Measurements from ENCODE around the gene CAMTA1. TPM values are rescaled to one million over a fixed set of nuclear protein-coding genes. Genes with fewer than 3 reads are reported as not detected.

The CAMTA1 gene
- total RNA-seq, 6 experiments from 2014 or later = 78.1 to 96.6 (median 86.1) TPM

- Mint-ChIP-seq H3K27ac (no peak overlapping the region), H3K27me3 (ENCODE audit: insufficient read depth) (peaks cover 37% of the 10 kb centered on the region), H3K36me3 (ENCODE audit: low read depth) (no peaks in the 10 kb centered on the region), H3K4me1 (ENCODE audit: low read depth) (no peaks in the 10 kb centered on the region), H3K9me3 (no peaks in the 10 kb centered on the region), H3K4me3 (no peak overlapping the region)
- no peak for DNase-seq
- TF ChIP-seq CTCF (IDR thresholded peaks at IDR 0.05) = no peak
These were observed 196.3 kb downstream of the CAMTA1 start for GRCh38 chr1:6981595-6981994.

- no peak for TF ChIP-seq CTCF (IDR thresholded peaks at IDR 0.05)
- H3K9me3 Mint-ChIP-seq = no peaks in the 10 kb centered on the region
- H3K4me3 Mint-ChIP-seq = no peak overlapping the region
- H3K4me1 Mint-ChIP-seq (ENCODE audit: low read depth) = no peaks in the 10 kb centered on the region
- no peaks in the 10 kb centered on the region for H3K36me3 Mint-ChIP-seq (ENCODE audit: low read depth)
- H3K27ac Mint-ChIP-seq = no peak overlapping the region
- peaks cover 37% of the 10 kb centered on the region for H3K27me3 Mint-ChIP-seq (ENCODE audit: insufficient read depth)
- DNase-seq = no peak
These were observed 197.2 kb downstream of the CAMTA1 start for GRCh38 chr1:6982443-6982842.

DNA sequence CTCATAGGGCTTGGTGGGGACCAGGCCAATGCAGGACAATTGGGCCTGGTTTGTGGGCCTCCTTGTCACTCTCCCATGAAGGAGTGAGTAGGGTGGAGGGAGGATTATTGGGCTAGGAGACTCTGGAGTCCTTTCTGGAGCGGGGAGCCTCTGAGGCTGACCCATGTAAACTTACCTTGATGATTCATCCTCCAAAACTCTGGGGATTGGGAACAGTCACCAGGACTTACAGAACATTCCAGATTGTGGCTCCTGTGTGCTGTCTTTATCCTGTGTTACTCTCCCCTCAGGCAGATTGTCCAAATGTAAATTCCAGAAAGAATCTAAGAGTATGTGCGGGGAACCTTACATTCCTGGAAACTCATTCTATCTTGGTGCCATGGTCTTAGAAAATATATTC is 197.6 kb downstream of the CAMTA1 start:
- Mint-ChIP-seq H3K4me1 (ENCODE audit: low read depth) (no peaks in the 10 kb centered on the region), H3K27ac (no peak overlapping the region), H3K36me3 (ENCODE audit: low read depth) (no peaks in the 10 kb centered on the region), H3K27me3 (ENCODE audit: insufficient read depth) (peaks cover 39% of the 10 kb centered on the region), H3K4me3 (no peak overlapping the region), H3K9me3 (no peaks in the 10 kb centered on the region)
- TF ChIP-seq CTCF (IDR thresholded peaks at IDR 0.05) = no peak
- DNase-seq = no peak

- Mint-ChIP-seq H3K9me3 (no peaks in the 10 kb centered on the region), H3K27ac (no peak overlapping the region), H3K4me3 (no peak overlapping the region), H3K36me3 (ENCODE audit: low read depth) (no peaks in the 10 kb centered on the region), H3K4me1 (ENCODE audit: low read depth) (no peaks in the 10 kb centered on the region), H3K27me3 (ENCODE audit: insufficient read depth) (peaks cover 49% of the 10 kb centered on the region)
- TF ChIP-seq CTCF (IDR thresholded peaks at IDR 0.05) = no peak
- no peak for DNase-seq
These were observed 199.3 kb downstream of the CAMTA1 start for GRCh38 chr1:6984536-6984935.

GRCh38 chr1:6984986-6985385 is 199.7 kb downstream of the CAMTA1 start:
- Mint-ChIP-seq H3K27ac (no peak overlapping the region), H3K27me3 (ENCODE audit: insufficient read depth) (peaks cover 49% of the 10 kb centered on the region), H3K4me1 (ENCODE audit: low read depth) (no peaks in the 10 kb centered on the region), H3K9me3 (no peaks in the 10 kb centered on the region), H3K36me3 (ENCODE audit: low read depth) (no peaks in the 10 kb centered on the region), H3K4me3 (no peak overlapping the region)
- DNase-seq = no peak
- TF ChIP-seq CTCF (IDR thresholded peaks at IDR 0.05) = no peak
